Astrocyte of the spinal cord (primary cell): ENCODE measurements around the gene MACROD2.

ENCODE experiments used
- DNase-seq: peaks from one replicate; pipeline ENCODE4 v3.0.0; 2011; ENCODE audit warnings: low read depth, low spot score
- H3K4me3 ChIP-seq: 2 replicates; pipeline ENCODE4 v1.5.1; 2011; ENCODE audit warnings: low read depth, mild to moderate bottlenecking, low read length, moderate library complexity
- CTCF ChIP-seq: IDR thresholded peaks from 2 replicates; pipeline ENCODE4 v1.5.1; 2012; ENCODE audit warnings: low read depth, mild to moderate bottlenecking, low read length, inconsistent platforms
- in situ Hi-C: cut with HindIII; loops from 2 replicates; pipeline ENCODE4 v1.10.0; 2017; ENCODE audit warnings: low sequenced_read_pairs

MACROD2 gene

GRCh38 chr20:14643556-14643955 is 648.2 kb downstream of the MACROD2 start:
- no peak for DNase-seq
- no peak overlapping the region for H3K4me3 ChIP-seq
- in situ Hi-C loops: no loop called here
- TF ChIP-seq CTCF: no peak

GRCh38 chr20:14644306-14645097 is 649.2 kb downstream of the MACROD2 start:
- H3K4me3 ChIP-seq: no peak overlapping the region
- DNase-seq: no peak
- in situ Hi-C loops: no loop called here
- no peak for TF ChIP-seq CTCF

- no peak overlapping the region for H3K4me3 ChIP-seq
- TF ChIP-seq CTCF: no peak
- DNase-seq: no peak
- in situ Hi-C loops: no loop called here
Measured at GRCh38 chr20:14647016-14647415, 651.7 kb downstream of the MACROD2 start.

GRCh38 chr20:14649662-14650061 is 654.3 kb downstream of the MACROD2 start:
- DNase-seq: no peak
- in situ Hi-C loops: no loop called here
- no peak overlapping the region for H3K4me3 ChIP-seq
- TF ChIP-seq CTCF: no peak

- no peak overlapping the region for H3K4me3 ChIP-seq
- DNase-seq: no peak
- no peak for TF ChIP-seq CTCF
- in situ Hi-C loops: no loop called here
Measured at GRCh38 chr20:14657266-14658005, 662.1 kb downstream of the MACROD2 start.

GRCh38 chr20:14664101-14664500 is 668.8 kb downstream of the MACROD2 start:
- DNase-seq: no peak
- no peak overlapping the region for H3K4me3 ChIP-seq
- no peak for TF ChIP-seq CTCF
- in situ Hi-C loops: no loop called here
